Limb (tissue), 2 donors: ENCODE results near the gene CXorf58.

Source experiments
- DNase-seq, 2 donors: peaks; one replicate each; pipeline ENCODE4 v3.0.0-alpha.2; 2016; ENCODE audit errors: extremely low spot score in 2 of 2

CXorf58 gene

GRCh38 chrX:23900220-23900797 lies 7.5 kb upstream of the CXorf58 start:
- no peak for DNase-seq

- DNase-seq, result no peak
Measured at GRCh38 chrX:23901060-23901459, 6.7 kb upstream of the CXorf58 start.

GRCh38 chrX:23901805-23902204 lies 6.0 kb upstream of the CXorf58 start:
- DNase-seq, result peak; percentile 21 to 34

- DNase-seq, result peak in 1 of 2 donors; percentile 56
Measured at GRCh38 chrX:23902419-23902818, 5.4 kb upstream of the CXorf58 start.

GRCh38 chrX:23904096-23904495 lies 3.7 kb upstream of the CXorf58 start:
- DNase-seq, result no peak

GRCh38 chrX:23907111-23907497 lies 702 bp upstream of the CXorf58 start:
- DNase-seq, result no peak

- peak; percentile 15 to 37 for DNase-seq
Measured at GRCh38 chrX:23908219-23909004, 606 bp downstream of the CXorf58 start.

GRCh38 chrX:23911126-23911835 lies 3.5 kb downstream of the CXorf58 start:
- no peak for DNase-seq

- no peak for DNase-seq
Measured at GRCh38 chrX:23919148-23919547, 11.3 kb downstream of the CXorf58 start.

- no peak for DNase-seq
Measured at GRCh38 chrX:23919706-23920320, 12.0 kb downstream of the CXorf58 start.

GRCh38 chrX:23926015-23926414 lies 18.2 kb downstream of the CXorf58 start:
- no peak for DNase-seq

- no peak for DNase-seq
Measured at GRCh38 chrX:23930894-23931604, 23.2 kb downstream of the CXorf58 start.

- DNase-seq, result no peak
Measured at GRCh38 chrX:23932046-23932445, 24.2 kb downstream of the CXorf58 start.

GRCh38 chrX:23935106-23935505 lies 27.3 kb downstream of the CXorf58 start:
- DNase-seq, result no peak

- no peak for DNase-seq
Measured at GRCh38 chrX:23936180-23936579, 28.4 kb downstream of the CXorf58 start.

- DNase-seq, result no peak
Measured at GRCh38 chrX:23937100-23937499, 29.3 kb downstream of the CXorf58 start.

GRCh38 chrX:23938690-23939089 lies 30.9 kb downstream of the CXorf58 start:
- DNase-seq, result no peak

- no peak for DNase-seq
Measured at GRCh38 chrX:23939203-23939602, 31.4 kb downstream of the CXorf58 start.

- DNase-seq, result no peak
Measured at GRCh38 chrX:23944234-23944633, 36.4 kb downstream of the CXorf58 start.

GRCh38 chrX:23945206-23945605 lies 37.4 kb downstream of the CXorf58 start:
- no peak for DNase-seq

GRCh38 chrX:23952391-23952790 lies 44.6 kb downstream of the CXorf58 start:
- DNase-seq, result no peak
